NT2/D1 (cell line): ENCODE measurements around the gene MRPL2.

Experiments used
- DNase-seq: peaks from one replicate; pipeline ENCODE4 v3.0.0-alpha.2; 2011; ENCODE audit warnings: low read depth, low spot score
- H3K27me3 ChIP-seq: 2 replicates; pipeline ENCODE4 v1.6.0; 2011; ENCODE audit warnings: mild to moderate bottlenecking; ENCODE audit not compliant: insufficient read length, insufficient read depth
- H3K36me3 ChIP-seq: 2 replicates; pipeline ENCODE4 v1.6.1; 2011; ENCODE audit warnings: mild to moderate bottlenecking, low read length, mixed read lengths; ENCODE audit not compliant: insufficient read depth, insufficient read length
- H3K4me1 ChIP-seq: 2 replicates; pipeline ENCODE4 v1.5.1; 2011; ENCODE audit not compliant: insufficient read depth, insufficient read length
- H3K4me3 ChIP-seq: 2 replicates; pipeline ENCODE4 v1.5.1; 2011; ENCODE audit warnings: low read depth; ENCODE audit not compliant: insufficient read length
- H3K9ac ChIP-seq: 2 replicates; pipeline ENCODE4 v1.6.0; 2011; ENCODE audit warnings: low read depth; ENCODE audit not compliant: insufficient read length
- H3K9me3 ChIP-seq: 2 replicates; pipeline ENCODE4 v1.5.1; 2011; ENCODE audit warnings: mild to moderate bottlenecking, low read length; ENCODE audit not compliant: insufficient read depth
- SUZ12 ChIP-seq: IDR thresholded peaks from 2 replicates; pipeline ENCODE4 v1.6.1; 2011; ENCODE audit not compliant: insufficient read length, insufficient read depth; ENCODE audit errors: extremely low read depth
- YY1 ChIP-seq: IDR thresholded peaks from 2 replicates; pipeline ENCODE4 v1.6.1; 2011; ENCODE audit not compliant: insufficient read length, insufficient read depth
- ZNF274 ChIP-seq: IDR thresholded peaks from 2 replicates; pipeline ENCODE4 v1.6.1; 2011; ENCODE audit warnings: mild to moderate bottlenecking, low read depth, low read length

MRPL2 gene

DNA sequence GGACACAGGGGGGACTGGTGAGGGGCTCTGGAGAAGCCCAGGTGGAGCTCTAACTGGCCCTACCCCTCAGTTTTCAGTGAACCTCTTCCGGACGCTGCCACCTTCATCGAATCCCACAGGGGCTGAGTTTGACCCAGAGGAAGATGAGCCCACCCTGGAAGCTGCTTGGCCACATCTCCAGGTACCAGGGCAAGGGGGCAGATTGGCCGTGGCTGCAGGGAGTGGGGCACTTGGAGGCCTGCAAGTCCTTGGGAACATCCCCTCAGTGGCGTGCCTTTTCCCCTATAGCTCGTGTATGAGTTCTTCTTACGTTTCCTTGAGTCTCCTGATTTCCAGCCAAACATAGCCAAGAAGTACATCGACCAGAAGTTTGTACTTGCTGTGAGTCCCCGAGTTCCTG lies 52.1 kb downstream of the MRPL2 start:
- peaks cover 58% of the 10 kb centered on the region for H3K36me3 ChIP-seq
- no peaks in the 10 kb centered on the region for H3K27me3 ChIP-seq
- H3K4me3 ChIP-seq = no peak overlapping the region
- DNase-seq = no peak
- H3K9ac ChIP-seq = no peak overlapping the region
- TF ChIP-seq SUZ12 (no peak), YY1 (no peak), ZNF274 (no peak)
- peaks cover 2% of the 10 kb centered on the region for H3K4me1 ChIP-seq
- H3K9me3 ChIP-seq = no peaks in the 10 kb centered on the region

DNA sequence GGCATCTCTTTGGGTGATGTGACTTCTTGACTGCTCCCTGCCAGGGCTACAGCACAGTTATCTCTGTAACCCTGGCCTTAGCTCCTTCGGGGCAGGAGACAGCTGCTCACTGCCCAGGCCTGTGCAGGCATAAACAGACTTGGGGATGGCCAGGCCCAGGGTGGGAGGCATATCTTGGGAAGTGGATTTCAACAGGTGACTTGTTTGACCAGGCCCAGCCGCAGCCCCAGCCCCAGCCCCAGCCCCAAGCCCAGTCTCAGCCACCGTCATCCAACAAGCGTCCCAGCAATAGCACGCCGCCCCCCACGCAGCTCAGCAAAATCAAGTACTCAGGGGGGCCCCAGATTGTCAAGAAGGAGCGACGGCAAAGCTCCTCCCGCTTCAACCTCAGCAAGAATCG lies 53.0 kb downstream of the MRPL2 start:
- Histone ChIP-seq H3K27me3 (no peaks in the 10 kb centered on the region), H3K9me3 (no peaks in the 10 kb centered on the region), H3K9ac (no peak overlapping the region), H3K4me3 (no peak overlapping the region), H3K4me1 (no peaks in the 10 kb centered on the region), H3K36me3 (peaks cover 49% of the 10 kb centered on the region)
- no peak for DNase-seq
- TF ChIP-seq YY1 (no peak), SUZ12 (no peak), ZNF274 (no peak)

DNA sequence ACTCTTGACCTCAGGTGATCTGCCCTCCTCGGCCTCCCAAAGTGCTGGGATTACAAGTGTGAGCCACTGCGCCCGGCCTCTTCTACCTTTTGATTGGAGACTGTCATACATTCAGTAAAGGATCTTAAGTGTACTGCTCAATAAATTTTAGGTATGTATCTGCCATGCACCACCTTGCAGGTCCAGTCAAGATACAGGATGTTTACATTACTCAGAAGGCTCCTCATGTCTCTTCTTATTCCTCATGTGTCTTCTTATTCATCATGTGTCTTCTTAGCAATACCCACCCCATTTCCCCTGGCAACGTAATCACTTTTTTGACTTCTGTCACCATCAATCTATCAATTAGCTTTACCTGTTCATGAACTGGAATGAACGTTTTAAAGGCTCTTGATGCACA lies 53.4 kb downstream of the MRPL2 start:
- Histone ChIP-seq H3K27me3 (no peaks in the 10 kb centered on the region), H3K9me3 (no peaks in the 10 kb centered on the region), H3K9ac (no peak overlapping the region), H3K4me1 (no peaks in the 10 kb centered on the region), H3K4me3 (no peak overlapping the region), H3K36me3 (peaks cover 45% of the 10 kb centered on the region)
- DNase-seq = no peak
- TF ChIP-seq ZNF274 (no peak), YY1 (no peak), SUZ12 (no peak)
